ENCODE data around the gene PMPCB. TPM values are rescaled to one million over a fixed set of nuclear protein-coding genes. Genes with fewer than 3 reads are reported as not detected.

Gene PMPCB
- total RNA-seq = 73.2 and 81.3 TPM in 2 replicates

DNA sequence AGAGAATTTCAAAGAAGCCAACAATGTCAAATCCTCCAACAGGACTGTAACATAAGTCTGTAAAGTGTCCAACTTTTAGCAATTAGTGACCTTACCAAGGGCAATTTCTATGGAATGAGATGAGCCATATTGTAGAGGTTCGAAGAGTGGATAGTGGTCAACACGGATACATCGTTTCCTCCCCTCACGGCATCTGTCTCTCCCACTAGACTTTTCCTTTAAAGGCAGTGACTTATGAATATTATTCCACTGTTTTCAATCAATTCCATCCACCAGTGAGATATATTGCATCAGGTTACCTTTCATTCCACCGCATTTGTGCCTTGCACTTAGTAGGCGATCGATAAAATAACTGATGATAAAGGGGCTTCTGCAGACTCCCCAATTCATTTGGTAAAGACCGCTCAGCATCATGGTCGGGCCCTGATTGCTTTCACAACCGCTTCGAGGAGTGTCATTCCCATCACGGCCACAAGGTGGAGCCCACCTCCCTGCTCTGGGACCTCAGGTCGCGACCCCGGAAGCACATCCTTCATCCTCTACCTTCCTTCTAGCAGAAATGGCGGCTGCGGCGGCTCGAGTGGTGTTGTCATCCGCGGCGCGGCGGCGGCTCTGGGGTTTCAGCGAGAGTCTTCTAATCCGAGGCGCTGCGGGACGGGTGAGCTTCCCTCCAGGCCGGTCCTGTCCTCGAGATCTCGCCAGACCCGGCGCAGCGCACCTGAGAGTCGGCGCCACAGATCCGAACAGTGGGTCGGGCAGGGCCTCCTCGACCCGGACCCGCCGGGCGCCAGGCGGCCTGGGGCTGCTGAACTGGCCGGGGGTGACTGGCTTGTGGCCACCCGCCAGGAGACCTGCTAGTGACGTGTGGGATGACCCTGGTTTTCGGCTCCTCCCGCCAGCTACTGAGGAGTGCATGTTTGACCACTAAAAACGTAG is at the start of gene PMPCB:
PMPCB (plus strand) TSS at position 535 of the 936 bp plus-strand sequence; CDS start at position 560, 25 bp downstream.

GRCh38 chr7:103344453-103345149 is 47.4 kb downstream of the PMPCB start, which contains the start of gene DNAJC2:
DNAJC2 (minus strand) TSS chr7:103344767; CDS start chr7:103344622, 145 bp downstream.

DNA sequence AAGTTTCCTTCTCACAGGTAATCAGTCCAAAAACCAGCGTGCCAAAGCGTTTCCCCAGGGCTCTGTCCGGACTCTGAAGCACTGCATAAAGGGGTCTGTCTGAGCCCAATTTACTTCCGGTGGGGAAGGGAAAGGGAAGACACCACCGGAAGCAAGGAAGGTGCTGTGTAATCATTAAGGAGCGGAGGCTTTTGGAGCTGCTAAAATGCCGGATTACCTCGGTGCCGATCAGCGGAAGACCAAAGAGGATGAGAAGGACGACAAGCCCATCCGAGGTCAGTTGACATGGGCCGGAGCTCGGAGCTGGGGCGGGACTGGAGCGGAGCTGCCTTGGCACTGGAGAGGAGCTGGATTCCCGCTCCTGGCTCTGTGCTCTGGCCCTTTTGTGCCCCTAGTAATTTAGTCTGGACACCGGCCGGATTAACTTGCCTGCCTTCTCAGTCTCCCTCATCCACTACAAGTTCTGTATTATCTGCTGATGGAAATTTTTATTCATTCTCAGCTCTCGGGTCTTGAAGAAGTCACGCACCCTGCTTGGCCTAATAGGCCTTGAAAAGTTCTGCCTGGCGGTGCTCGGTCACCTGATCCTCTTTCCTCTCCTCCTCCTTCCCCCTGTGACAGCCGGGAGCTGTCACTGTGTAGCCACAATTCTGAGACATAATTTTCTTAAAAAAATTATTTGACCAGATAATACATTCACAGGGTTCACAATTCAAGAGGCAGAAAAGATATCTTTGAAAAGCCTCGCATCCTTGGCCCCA is 50.5 kb downstream of the PMPCB start, which contains the start of gene PSMC2:
PSMC2 (plus strand) TSS at position 137 of the 761 bp plus-strand sequence; CDS start at position 206, 69 bp downstream.

Other genes starting within 250 kb of the PMPCB start
- 1.1 and 1.2 TPM in 2 replicates for gene FBXL13, start 222.6 kb upstream of the PMPCB start, total RNA-seq
- gene ARMC10, start 222.3 kb upstream of the PMPCB start, total RNA-seq = 36.6 and 51.2 TPM in 2 replicates
- gene NAPEPLD, start 148.3 kb upstream of the PMPCB start, total RNA-seq = 10.1 and 11.5 TPM in 2 replicates
- 26.1 and 26.8 TPM in 2 replicates for gene DNAJC2, start 47.3 kb downstream of the PMPCB start, total RNA-seq
- gene PSMC2, start 50.2 kb downstream of the PMPCB start, total RNA-seq = 194 and 373 TPM in 2 replicates
- gene SLC26A5, start 148.8 kb downstream of the PMPCB start, total RNA-seq = not detected in 2 replicates

All from uterine smooth muscle cell (primary cell).